NT2/D1 (cell line): ENCODE results near the gene VEGFD.

Experiments
- SUZ12 ChIP-seq: IDR thresholded peaks from 2 replicates; pipeline ENCODE4 v1.6.1; 2011; ENCODE audit not compliant: insufficient read length, insufficient read depth; ENCODE audit errors: extremely low read depth
- ZNF274 ChIP-seq: IDR thresholded peaks from 2 replicates; pipeline ENCODE4 v1.6.1; 2011; ENCODE audit warnings: mild to moderate bottlenecking, low read depth, low read length

DNA sequence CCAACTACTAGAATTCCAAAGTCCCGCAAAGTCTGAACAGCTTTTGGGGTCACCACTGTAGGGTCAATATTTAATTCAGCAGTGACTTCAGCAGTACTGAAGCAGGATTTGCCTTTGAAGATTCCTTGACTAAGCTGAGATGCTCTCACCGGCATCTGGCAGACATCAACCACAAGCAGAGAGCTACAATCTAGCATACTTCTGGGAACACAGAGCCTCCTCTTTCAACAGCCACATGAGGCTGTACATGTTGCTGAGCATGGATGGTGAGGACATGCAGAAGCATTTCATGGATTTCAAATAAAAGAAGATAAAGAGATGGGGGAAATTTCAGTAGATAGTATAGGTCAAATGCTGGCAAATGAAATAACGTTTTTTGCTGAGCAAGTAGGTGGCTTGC is 62.1 kb downstream of the VEGFD start:
- TF ChIP-seq ZNF274 (no peak), SUZ12 (no peak)
